Stimulated activated CD4-positive, alpha-beta T cell treated with anti-CD3 and anti-CD28 coated beads, Interleukin-12 subunit alpha, Interleukin-12 subunit beta, amount 100 ng/mL, for 48 hours (primary cell): ENCODE results near the gene NLGN2.

Source experiments
- DNase-seq, 3 donors: peaks; one replicate each; pipeline ENCODE4 v3.0.0-alpha.2; 2020; ENCODE audit warnings: low read depth in 2 of 3, low spot score in 1 of 3

Gene NLGN2

GRCh38 chr17:7463372-7463846 is 55.8 kb downstream of the NLGN2 start:
- DNase-seq = no peak

- DNase-seq = no peak
Observed at GRCh38 chr17:7464081-7464480, 56.4 kb downstream of the NLGN2 start.

- DNase-seq = no peak
Observed at GRCh38 chr17:7465597-7466275, 58.1 kb downstream of the NLGN2 start.

- DNase-seq = no peak
Observed at GRCh38 chr17:7466318-7466638, 58.6 kb downstream of the NLGN2 start.

- no peak for DNase-seq
Observed at GRCh38 chr17:7466639-7467341, 59.1 kb downstream of the NLGN2 start.

- no peak for DNase-seq
Observed at GRCh38 chr17:7467498-7467897, 59.9 kb downstream of the NLGN2 start.

GRCh38 chr17:7468290-7468689 is 60.6 kb downstream of the NLGN2 start:
- DNase-seq = no peak

- DNase-seq = no peak
Observed at GRCh38 chr17:7468804-7469389, 61.3 kb downstream of the NLGN2 start.
